HepG2 (cell line): ENCODE results near the gene ASXL1. TPM values are rescaled to one million over a fixed set of nuclear protein-coding genes. Genes with fewer than 3 reads are reported as not detected.

Source experiments
- BHLHE40 ChIP-seq: IDR thresholded peaks from 2 replicates; pipeline ENCODE4 v1.6.1; 2011; ENCODE audit warnings: low read length, improper control_type of control experiment
- GATAD1 ChIP-seq: IDR thresholded peaks from 2 replicates; pipeline ENCODE4 v1.6.1; 2016; ENCODE audit warnings: missing genetic modification reagents, missing compliant biosample characterization
- GRHL1 ChIP-seq: sonication (generic); formaldehyde crosslinking; conservative IDR thresholded peaks from 2 replicates; pipeline ENCODE4 v1.8.0; 2022; ENCODE audit warnings: missing genetic modification reagents
- HCFC1 ChIP-seq: fragments of 150-350 bp; IDR thresholded peaks from 2 replicates; pipeline ENCODE4 v1.6.1; 2014; ENCODE audit warnings: low read depth, low read length
- HNRNPK ChIP-seq: fragments of 200-400 bp; formaldehyde crosslinking; IDR thresholded peaks from 2 replicates; pipeline ENCODE4 v1.6.1; 2018; ENCODE audit warnings: low read length, low read depth, moderate library complexity, mild to moderate bottlenecking; ENCODE audit not compliant: poor library complexity, severe bottlenecking
- KAT8 ChIP-seq: IDR thresholded peaks from 2 replicates; pipeline ENCODE4 v1.6.1; 2016; ENCODE audit warnings: missing genetic modification reagents, missing compliant biosample characterization
- KDM1A ChIP-seq: IDR thresholded peaks from 2 replicates; pipeline ENCODE4 v1.6.1; 2016; ENCODE audit warnings: missing compliant biosample characterization
- KLF12 ChIP-seq: sonication (generic); formaldehyde crosslinking; IDR thresholded peaks from 2 replicates; pipeline ENCODE4 v1.4.0; 2020; ENCODE audit warnings: missing genetic modification reagents, borderline replicate concordance
- NKX3-1 ChIP-seq: sonication (generic); formaldehyde crosslinking; IDR thresholded peaks from 2 replicates; pipeline ENCODE4 v1.5.0; 2020; ENCODE audit warnings: missing genetic modification reagents
- PATZ1 ChIP-seq: sonication (generic); formaldehyde crosslinking; IDR thresholded peaks from 2 replicates; pipeline ENCODE4 v1.4.0; 2020; ENCODE audit warnings: missing genetic modification reagents
- POLR2A ChIP-seq, 2 experiments: IDR thresholded peaks; 2 replicates each; pipeline ENCODE4 v1.6.1; 2011; ENCODE audit warnings: low read depth in 2 of 2, low read length in 2 of 2, mild to moderate bottlenecking in 1 of 2, moderate library complexity in 1 of 2; ENCODE audit not compliant: insufficient read depth in 1 of 2
- SMAD3 ChIP-seq: sonication (generic); formaldehyde crosslinking; IDR thresholded peaks from 2 replicates; pipeline ENCODE4 v1.4.0; 2020; ENCODE audit warnings: missing genetic modification reagents
- ZBTB10 ChIP-seq: sonication (generic); formaldehyde crosslinking; IDR thresholded peaks from 2 replicates; pipeline ENCODE4 v1.4.0; 2020; ENCODE audit warnings: missing genetic modification reagents, borderline replicate concordance
- ZFP62 ChIP-seq: sonication (generic); formaldehyde crosslinking; IDR thresholded peaks from 2 replicates; pipeline ENCODE4 v1.4.0; 2020; ENCODE audit warnings: missing genetic modification reagents
- ZKSCAN1 ChIP-seq: fragments of 150-350 bp; IDR thresholded peaks from 2 replicates; pipeline ENCODE4 v1.6.1; 2014; ENCODE audit warnings: low read length
- ZMYM4 ChIP-seq: sonication (generic); formaldehyde crosslinking; IDR thresholded peaks from 2 replicates; pipeline ENCODE4 v1.8.1; 2023; ENCODE audit warnings: mild to moderate bottlenecking, missing genetic modification reagents
- ZNF207 ChIP-seq: fragments of 450-650 bp; IDR thresholded peaks from 2 replicates; pipeline ENCODE4 v1.6.1; 2016; ENCODE audit warnings: antibody characterized with exemption, borderline replicate concordance
- ZNF256 ChIP-seq: sonication (generic); formaldehyde crosslinking; conservative IDR thresholded peaks from 2 replicates; pipeline ENCODE4 v1.4.0; 2020; ENCODE audit warnings: missing genetic modification reagents
- ZNF275 ChIP-seq: sonication (generic); formaldehyde crosslinking; IDR thresholded peaks from 2 replicates; pipeline ENCODE4 v1.8.0; 2022; ENCODE audit warnings: missing genetic modification reagents, mild to moderate bottlenecking, inconsistent platforms, borderline replicate concordance
- ZNF296 ChIP-seq: sonication (generic); formaldehyde crosslinking; conservative IDR thresholded peaks from 2 replicates; pipeline ENCODE4 v1.5.0; 2020; ENCODE audit warnings: mild to moderate bottlenecking, missing genetic modification reagents
- ZNF337 ChIP-seq: sonication (generic); formaldehyde crosslinking; IDR thresholded peaks from 2 replicates; pipeline ENCODE4 v1.5.1; 2020; ENCODE audit warnings: missing genetic modification reagents, low read depth, mild to moderate bottlenecking, borderline replicate concordance
- ZNF343 ChIP-seq: sonication (generic); formaldehyde crosslinking; IDR thresholded peaks from 2 replicates; pipeline ENCODE4 v1.4.0; 2020; ENCODE audit warnings: mild to moderate bottlenecking, missing genetic modification reagents
- ZNF841 ChIP-seq: sonication (generic); formaldehyde crosslinking; IDR thresholded peaks from 2 replicates; pipeline ENCODE4 v1.8.1; 2023; ENCODE audit warnings: missing genetic modification reagents, borderline replicate concordance
- ZNF878 ChIP-seq: sonication (generic); formaldehyde crosslinking; IDR thresholded peaks from 2 replicates; pipeline ENCODE4 v1.8.1; 2023; ENCODE audit warnings: mild to moderate bottlenecking, missing genetic modification reagents, moderate library complexity
- ZSCAN9 ChIP-seq: IDR thresholded peaks from 2 replicates; pipeline ENCODE4 v1.6.1; 2016; ENCODE audit warnings: borderline replicate concordance
- polyA plus RNA-seq, 8 experiments: library from polyadenylated mRNA; depleted of rRNA in 3 of 8; stranded (reverse) in 7 of 8; unstranded in 1 of 8; fragments of >200 nt; fragmentation: Illumina TruSeq in 4 of 8; extraction: Trizol in 4 of 8; gene quantifications; 2 replicates each; pipeline versions ENCODE4 v1.2.1 to v1.2.3, GENCODE V29; 2011 to 2016; ENCODE audit warnings: low read depth in 4 of 8, missing spikeins in 1 of 8, mixed read lengths in 1 of 8; ENCODE audit not compliant: insufficient read depth in 1 of 8
- total RNA-seq, 5 experiments: library from RNA; depleted of rRNA; stranded (reverse); fragments of >200 nt; fragmentation: Illumina TruSeq; extraction: Trizol; gene quantifications; 2 replicates each; pipeline ENCODE4 v1.2.3, GENCODE V29; 2016; ENCODE audit warnings: low read depth in 1 of 5

ASXL1 gene
- total and polyA plus RNA-seq, 2 of the 13 experiments (the other 11 are each of a cell fraction or from before 2014, with no cell fraction given), result 62.1 to 74.8 TPM

- TF ChIP-seq ZNF275 (CRISPR knock-in tag) (no peak), ZSCAN9 (CRISPR knock-in tag) (no peak), HCFC1 (no peak), ZNF337 (CRISPR knock-in tag) (no peak), HNRNPK (no peak), BHLHE40 (no peak), ZNF878 (CRISPR knock-in tag) (no peak), SMAD3 (CRISPR knock-in tag) (no peak), GRHL1 (CRISPR knock-in tag) (no peak), KDM1A (CRISPR knock-in tag) (0 out of 2 replicates have a peak, but pooled peaks have one; percentile 5), ZNF207 (no peak), ZNF256 (no peak), PATZ1 (CRISPR knock-in tag) (no peak), ZFP62 (CRISPR knock-in tag) (no peak), POLR2A (IDR thresholded peaks at IDR 0.05; ENCODE audit: insufficient read depth in 1 of 2, low read depth in 2 of 2, low read length in 2 of 2) (no peak), NKX3-1 (no peak), ZMYM4 (CRISPR knock-in tag) (no peak), KAT8 (CRISPR knock-in tag) (no peak), ZNF343 (no peak), ZBTB10 (no peak), ZKSCAN1 (no peak), GATAD1 (CRISPR knock-in tag) (no peak), KLF12 (no peak), ZNF841 (CRISPR knock-in tag) (no peak), ZNF296 (peak; percentile 55; the same call in 1 of the 2 replicates)
These were observed 4.2 kb upstream of the ASXL1 start (continued) for GRCh38 chr20:32353848-32354496.
